GF-D8 (cell line): ENCODE measurements around the gene EPS8L3.

Source experiments
- DNase-seq: peaks from one replicate; lab custom pipeline; 2025; lab: John Stamatoyannopoulos, UW

Gene EPS8L3

DNA sequence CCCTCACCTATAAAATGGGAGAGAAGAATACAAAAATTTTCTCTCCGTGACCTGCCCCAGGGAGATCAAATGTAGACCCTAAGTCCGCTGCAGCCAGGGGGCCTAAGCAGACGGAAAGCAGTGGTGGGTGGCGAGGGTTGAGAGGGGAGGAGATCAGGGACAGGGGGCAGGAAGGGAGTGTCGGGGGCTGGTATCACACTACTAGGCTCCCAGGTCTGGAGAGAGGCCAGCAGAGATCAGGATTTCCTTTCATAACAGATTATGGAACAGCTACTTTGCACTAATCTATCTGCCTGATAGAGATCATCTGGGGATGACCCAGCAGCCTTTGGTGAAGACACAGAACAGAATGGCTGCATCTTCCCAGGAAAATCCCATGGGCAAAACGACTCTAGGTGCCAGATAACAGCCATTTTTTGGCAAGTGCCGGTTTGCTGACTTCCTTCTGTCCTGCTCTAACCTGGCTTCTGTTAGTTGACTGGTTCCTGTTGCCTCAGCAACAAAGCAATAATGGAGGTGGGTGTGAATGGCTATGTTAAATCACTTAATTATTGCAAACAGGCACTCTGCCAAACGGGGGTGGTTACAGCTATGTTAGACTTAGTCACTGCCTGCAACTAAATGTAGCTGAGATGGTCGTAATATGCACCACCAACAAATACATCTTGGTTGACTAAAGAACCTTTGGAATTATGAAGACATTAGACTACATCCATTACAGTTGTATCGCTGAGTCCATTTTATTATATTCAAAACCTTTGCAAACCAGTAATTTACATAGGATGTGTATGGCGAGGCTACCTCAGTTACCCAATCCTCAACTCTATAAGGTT, 30.0 kb upstream of the EPS8L3 start:
- peak; percentile 36 for DNase-seq

DNA sequence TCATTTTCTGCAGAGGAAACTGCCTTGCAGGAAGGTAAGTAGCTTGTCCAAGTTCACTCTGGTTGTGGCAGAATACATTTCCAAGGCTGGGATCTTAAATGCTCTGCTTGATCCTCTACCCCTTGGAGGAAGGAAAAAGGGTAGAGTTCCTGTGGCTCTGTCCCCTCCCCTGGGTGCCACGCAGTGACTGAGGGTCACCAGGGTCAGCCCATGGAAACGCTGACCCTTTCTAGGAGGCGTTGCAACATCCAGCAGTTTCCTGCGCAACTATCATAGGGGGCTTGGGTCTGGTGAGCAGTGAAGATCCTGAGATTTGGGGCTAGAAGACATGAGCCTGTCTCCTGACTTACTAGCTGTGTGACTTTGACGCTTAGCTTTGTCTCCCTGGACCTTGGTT, 29.4 kb upstream of the EPS8L3 start:
- no peak for DNase-seq

- DNase-seq = no peak
Measured at GRCh38 chr1:109792056-109792831, 28.5 kb upstream of the EPS8L3 start.

DNA sequence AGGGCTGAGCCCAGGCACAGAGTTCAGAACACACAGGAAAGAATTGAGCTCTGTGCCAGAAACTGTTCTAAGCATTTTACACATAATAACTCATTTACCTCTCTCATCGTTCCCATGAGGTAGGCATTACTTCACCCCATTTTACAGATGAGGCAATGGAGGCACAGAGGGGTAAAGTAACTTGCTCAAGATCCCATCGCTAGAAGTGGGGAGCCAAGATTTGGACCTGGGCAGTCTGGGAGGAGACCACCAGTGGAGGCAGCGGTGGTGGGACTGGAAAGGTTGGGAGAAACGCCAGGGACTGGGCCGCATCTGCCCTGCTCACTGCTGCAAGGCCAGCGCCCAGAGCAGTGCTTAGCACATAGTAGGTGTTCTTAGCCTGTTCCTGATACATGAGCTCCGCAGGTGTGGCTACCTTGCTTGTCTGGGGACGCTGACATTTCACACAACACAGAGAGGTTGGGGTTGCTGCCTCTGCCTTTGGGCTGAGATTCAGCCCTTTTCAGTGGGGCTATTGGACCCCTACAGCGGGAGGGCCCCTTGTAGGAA, 27.8 kb upstream of the EPS8L3 start:
- no peak for DNase-seq

GRCh38 chr1:109790735-109791494, 27.2 kb upstream of the EPS8L3 start:
- DNase-seq = peak; percentile 98

DNA sequence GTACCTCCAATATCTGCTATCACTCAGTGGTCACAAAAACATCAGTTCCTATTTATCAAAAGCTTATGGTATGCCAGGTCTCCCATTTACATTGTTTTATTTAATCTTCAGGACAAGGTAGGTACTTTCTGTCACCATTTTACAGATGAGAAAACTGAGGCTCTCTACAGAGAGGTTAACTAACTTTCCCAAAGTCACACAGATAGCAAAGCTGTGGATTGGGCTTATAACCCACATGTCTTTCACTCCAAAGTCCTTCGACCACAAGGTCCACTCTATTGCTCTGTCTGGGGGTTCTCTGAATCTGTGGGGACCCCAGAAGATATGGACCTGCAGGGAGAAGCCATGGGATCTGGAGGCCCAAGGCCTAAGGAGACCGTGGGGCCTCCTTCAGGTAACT, 26.6 kb upstream of the EPS8L3 start:
- no peak for DNase-seq

GRCh38 chr1:109789551-109790180, 25.9 kb upstream of the EPS8L3 start:
- no peak for DNase-seq

DNA sequence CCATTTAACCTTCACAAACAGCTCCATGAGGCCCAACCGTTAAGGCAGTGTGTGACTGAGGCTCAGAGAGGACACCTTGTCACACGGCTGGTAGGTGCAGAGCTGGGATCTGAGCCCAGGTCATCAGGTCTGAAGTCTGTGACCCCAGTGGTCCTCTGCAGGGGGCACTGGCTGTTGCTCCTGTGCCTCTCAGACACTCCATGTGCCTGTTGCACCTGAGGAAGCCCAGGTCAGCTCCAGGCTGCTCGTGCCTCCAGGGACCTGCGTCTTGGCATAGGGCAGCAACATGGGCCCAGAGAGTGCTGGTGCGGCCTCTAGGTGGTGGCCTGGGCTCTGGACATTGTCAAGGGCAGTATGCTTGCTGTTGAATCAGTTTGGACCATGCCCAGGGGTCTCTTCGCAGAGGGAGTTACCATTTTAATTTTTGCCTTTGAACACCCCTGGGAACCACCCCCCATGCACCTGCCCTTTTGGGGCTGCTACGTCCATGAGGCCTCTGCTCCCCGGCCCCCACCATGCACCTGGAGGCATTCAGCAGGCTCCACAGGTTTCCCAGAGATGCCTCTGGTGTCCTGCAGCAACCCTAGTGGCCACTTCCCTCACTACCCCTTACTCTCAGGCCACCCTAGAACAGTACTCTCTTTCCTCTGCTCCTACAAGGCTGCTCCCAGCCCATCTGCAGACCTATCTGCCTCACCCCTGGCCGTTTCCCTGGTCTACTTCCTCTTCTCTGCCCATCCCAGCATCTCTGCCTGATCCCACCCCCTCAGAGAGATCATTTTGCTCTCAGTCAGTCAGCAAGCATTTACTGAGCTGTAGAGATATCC, 25.2 kb upstream of the EPS8L3 start:
- peak; percentile 37 for DNase-seq

GRCh38 chr1:109787845-109788601, 24.3 kb upstream of the EPS8L3 start:
- no peak for DNase-seq

DNA sequence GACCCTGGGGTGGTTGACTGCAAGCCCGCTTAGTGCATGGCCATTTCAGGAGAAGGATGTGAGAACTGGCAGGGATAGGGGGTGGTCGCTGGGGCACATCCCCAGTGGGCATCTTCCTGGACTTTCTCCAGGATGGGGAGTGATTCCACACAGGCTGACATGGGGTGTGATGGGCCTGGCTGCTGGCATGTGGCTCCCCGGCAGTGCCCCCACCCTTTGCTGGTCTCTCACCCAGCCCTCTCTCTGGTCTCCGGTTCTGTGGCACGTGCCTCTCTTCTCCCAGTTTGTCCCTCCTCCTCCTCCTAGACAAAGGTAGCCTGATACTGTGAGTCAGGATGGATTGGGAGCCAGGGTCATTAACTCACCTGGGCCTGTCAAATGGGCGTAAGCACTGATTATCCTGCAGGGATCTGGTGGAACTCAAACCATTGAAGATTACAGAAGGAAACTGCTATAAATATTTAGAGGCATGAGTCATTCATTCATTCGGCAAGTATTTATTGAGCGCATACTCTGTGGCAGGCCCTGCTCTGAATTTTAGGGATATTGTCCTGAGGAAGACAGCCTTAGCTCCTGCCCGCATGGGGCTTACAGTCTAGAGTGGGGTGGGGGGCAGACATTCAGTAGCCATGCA, 23.6 kb upstream of the EPS8L3 start:
- no peak for DNase-seq

DNA sequence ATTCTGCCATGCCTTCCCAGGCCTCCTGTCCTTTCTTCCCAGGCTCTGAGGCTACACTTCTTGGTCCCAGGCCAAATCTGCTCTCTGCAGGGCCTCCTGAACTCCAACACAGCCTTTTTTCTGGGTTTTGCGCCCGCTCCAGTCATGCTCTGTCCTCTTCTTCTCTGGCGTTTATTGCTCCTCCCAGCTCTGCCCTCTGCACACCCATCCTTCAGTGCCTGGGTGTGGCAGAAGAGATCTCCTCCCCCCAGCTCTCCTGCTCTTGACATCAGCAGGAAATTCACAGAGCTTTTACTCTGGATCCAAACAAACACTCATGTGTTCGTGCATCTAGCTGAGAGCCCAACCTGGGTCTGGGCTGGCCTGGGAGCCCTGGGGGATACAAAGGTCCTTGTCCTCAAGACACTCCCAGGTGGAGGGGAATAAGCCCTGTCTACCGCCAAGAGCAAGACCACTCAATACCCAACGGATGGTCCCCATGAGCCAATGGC, 22.9 kb upstream of the EPS8L3 start:
- no peak for DNase-seq

DNA sequence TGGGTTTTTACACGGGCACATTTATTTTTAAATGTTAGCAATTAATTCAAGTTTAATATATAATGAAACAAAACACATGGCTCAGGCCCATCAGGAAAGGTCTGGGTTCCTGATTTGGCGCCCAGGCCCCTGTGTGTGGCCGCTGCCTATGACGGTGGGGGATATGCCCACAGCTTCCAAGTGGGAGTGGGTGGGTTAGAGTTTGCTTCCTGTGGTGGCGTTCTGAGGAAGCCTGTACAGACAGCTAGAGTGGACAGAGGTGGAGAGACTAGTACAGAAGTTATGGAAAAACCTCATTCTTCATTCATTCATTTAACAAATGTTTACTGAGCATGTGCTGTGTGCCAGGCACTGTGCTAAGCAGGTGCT, 22.4 kb upstream of the EPS8L3 start:
- DNase-seq = no peak

GRCh38 chr1:109785446-109786111, 21.9 kb upstream of the EPS8L3 start:
- DNase-seq = no peak

- no peak for DNase-seq
Measured at GRCh38 chr1:109784551-109785252, 21.0 kb upstream of the EPS8L3 start.

GRCh38 chr1:109783436-109783835, 19.7 kb upstream of the EPS8L3 start:
- DNase-seq = no peak

- DNase-seq = no peak
Measured at GRCh38 chr1:109782927-109783326, 19.2 kb upstream of the EPS8L3 start.

DNA sequence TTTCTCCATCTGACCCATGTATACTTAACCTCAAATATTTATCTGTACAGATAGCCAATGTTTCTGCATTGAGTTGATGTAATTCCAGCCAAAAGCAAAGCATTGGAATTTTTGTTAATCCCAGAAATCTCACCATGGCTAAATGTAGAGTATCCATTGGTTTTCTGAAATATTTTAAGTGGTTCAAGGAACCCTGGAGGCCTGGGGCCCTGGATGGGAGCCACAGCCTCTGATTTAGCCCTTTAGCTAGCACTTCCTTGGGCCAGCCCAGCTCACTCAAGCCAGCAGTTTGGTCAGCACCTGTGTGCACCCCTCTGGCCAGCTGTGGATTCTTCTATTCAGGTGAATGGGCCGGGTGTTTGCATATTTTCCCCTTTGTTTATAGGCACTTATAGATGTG, 18.8 kb upstream of the EPS8L3 start:
- DNase-seq = no peak

- DNase-seq = no peak
Measured at GRCh38 chr1:109781806-109782205, 18.1 kb upstream of the EPS8L3 start.
